Suprapubic skin (tissue), 4 donors: Measurements from ENCODE around the gene NR2F6. TPM values are rescaled to one million over a fixed set of nuclear protein-coding genes. Genes with fewer than 3 reads are reported as not detected.

ENCODE experiments used
- DNase-seq, 2 donors: peaks; one replicate each; pipeline ENCODE4 v3.0.0-alpha.2; 2019; ENCODE audit warnings: low spot score in 2 of 2
- H3K27ac ChIP-seq: fragments of 200-600 bp; sonication (generic); one replicate; pipeline ENCODE4 v1.5.1; 2019
- H3K27me3 ChIP-seq: fragments of 200-600 bp; sonication (generic); one replicate; pipeline ENCODE4 v1.5.1; 2019
- H3K36me3 ChIP-seq: fragments of 200-600 bp; sonication (generic); one replicate; pipeline ENCODE4 v1.5.1; 2019
- H3K4me1 ChIP-seq: fragments of 200-600 bp; sonication (generic); one replicate; pipeline ENCODE4 v1.5.1; 2019
- H3K4me3 ChIP-seq: fragments of 200-600 bp; sonication (generic); one replicate; pipeline ENCODE4 v1.5.1; 2019; ENCODE audit warnings: mild to moderate bottlenecking
- H3K9me3 ChIP-seq: fragments of 200-600 bp; sonication (generic); one replicate; pipeline ENCODE4 v1.5.1; 2019
- EP300 ChIP-seq: sonication (generic); formaldehyde crosslinking; IDR thresholded peaks from one replicate; pipeline ENCODE4 v1.6.1; 2017; ENCODE audit warnings: antibody characterized with exemption
- POLR2A ChIP-seq, 2 donors: fragments of 450-650 bp; IDR thresholded peaks; one replicate each; pipeline ENCODE4 v1.6.1; 2017; ENCODE audit warnings: antibody characterized with exemption in 2 of 2, mild to moderate bottlenecking in 2 of 2, moderate library complexity in 2 of 2
- POLR2AphosphoS5 ChIP-seq, 3 donors: sonication (generic); formaldehyde crosslinking; IDR thresholded peaks; one replicate each; pipeline ENCODE4 v1.6.1; 2017; ENCODE audit warnings: antibody characterized with exemption in 3 of 3
- WGBS: methylation state at CpG from one replicate; pipeline ENCODE4 v1.1.5; 2018; 5-methylcytosine and 5-hydroxymethylcytosine counted together
- total RNA-seq, 4 donors: library from RNA; depleted of rRNA; stranded (reverse); fragments of >200 nt; gene quantifications; one replicate each; pipeline ENCODE4 v1.1.0, GENCODE V29; 2016
- TF ChIP-seq, protein P1 (sequence below), 2 donors: fragments of 200-600 bp in 1 of 2; fragments of 450-650 bp in 1 of 2; sonication (generic) in 1 of 2; IDR thresholded peaks; one replicate each; pipeline ENCODE4 v1.5.1; 2016 to 2019; ENCODE audit warnings: antibody characterized with exemption in 2 of 2, mild to moderate bottlenecking in 1 of 2, moderate library complexity in 1 of 2

The NR2F6 gene
- total RNA-seq, 4 donors from 2014 or later, result 25.8 to 79.3 (median 54.8) TPM

DNA sequence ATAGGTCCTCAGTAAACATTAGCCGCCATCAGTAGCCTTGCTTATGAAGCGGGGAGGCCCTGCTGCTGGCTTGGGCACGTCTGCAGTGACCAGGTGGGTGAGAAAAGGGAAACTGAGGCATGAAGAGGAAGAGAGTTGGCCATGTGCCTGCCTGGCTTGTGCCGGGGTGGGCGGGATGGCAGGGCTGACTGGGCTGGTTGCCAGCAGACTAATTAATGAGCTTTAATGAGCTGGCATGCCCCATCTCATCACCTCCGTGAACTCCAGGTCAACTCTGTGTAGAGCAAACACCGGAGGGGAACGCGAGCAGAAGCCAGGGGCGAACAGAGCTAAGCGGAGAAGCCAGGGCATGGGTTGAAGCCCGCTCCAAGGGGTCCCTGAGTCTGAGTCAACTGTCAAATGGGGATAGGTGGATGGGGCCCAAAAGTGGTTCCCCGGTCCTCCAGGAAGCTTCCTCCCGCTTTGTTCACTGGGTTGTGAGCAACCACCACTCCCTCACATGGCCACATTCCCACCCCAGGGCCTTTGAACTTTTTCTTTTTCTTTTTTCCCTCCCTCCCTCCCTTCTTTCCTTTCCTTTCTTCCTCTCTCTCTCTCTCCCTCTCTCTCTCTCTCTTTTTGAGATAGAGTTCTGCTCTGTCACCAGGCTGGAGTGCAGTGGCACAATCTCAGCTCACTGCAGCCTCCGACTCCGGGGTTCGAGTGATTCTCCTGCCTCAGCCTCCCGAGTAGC, 8.7 kb downstream of the NR2F6 start:
- Histone ChIP-seq H3K27me3 (no peaks in the 10 kb centered on the region), H3K9me3 (no peaks in the 10 kb centered on the region), H3K36me3 (peaks cover 39% of the 10 kb centered on the region), H3K4me3 (no peak overlapping the region), H3K27ac (no peak overlapping the region), H3K4me1 (peaks cover 30% of the 10 kb centered on the region)
- TF ChIP-seq POLR2AphosphoS5 (IDR thresholded peaks at IDR 0.05), result no peak
- TF ChIP-seq EP300, result no peak
- no peak for TF ChIP-seq POLR2A (IDR thresholded peaks at IDR 0.05)
- TF ChIP-seq, protein P1, sequence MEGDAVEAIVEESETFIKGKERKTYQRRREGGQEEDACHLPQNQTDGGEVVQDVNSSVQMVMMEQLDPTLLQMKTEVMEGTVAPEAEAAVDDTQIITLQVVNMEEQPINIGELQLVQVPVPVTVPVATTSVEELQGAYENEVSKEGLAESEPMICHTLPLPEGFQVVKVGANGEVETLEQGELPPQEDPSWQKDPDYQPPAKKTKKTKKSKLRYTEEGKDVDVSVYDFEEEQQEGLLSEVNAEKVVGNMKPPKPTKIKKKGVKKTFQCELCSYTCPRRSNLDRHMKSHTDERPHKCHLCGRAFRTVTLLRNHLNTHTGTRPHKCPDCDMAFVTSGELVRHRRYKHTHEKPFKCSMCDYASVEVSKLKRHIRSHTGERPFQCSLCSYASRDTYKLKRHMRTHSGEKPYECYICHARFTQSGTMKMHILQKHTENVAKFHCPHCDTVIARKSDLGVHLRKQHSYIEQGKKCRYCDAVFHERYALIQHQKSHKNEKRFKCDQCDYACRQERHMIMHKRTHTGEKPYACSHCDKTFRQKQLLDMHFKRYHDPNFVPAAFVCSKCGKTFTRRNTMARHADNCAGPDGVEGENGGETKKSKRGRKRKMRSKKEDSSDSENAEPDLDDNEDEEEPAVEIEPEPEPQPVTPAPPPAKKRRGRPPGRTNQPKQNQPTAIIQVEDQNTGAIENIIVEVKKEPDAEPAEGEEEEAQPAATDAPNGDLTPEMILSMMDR (IDR thresholded peaks at IDR 0.05), result no peak
- WGBS, result 75% methylated on average over 18 of the region's 18 CpGs
- DNase-seq, result no peak

GRCh38 chr19:17235971-17236777, 9.5 kb downstream of the NR2F6 start:
- Histone ChIP-seq H3K4me3 (peak overlapping the region; percentile 59), H3K9me3 (no peaks in the 10 kb centered on the region), H3K4me1 (peaks cover 30% of the 10 kb centered on the region), H3K27ac (peak overlapping the region; percentile 40), H3K27me3 (no peaks in the 10 kb centered on the region), H3K36me3 (peaks cover 45% of the 10 kb centered on the region)
- no peak for TF ChIP-seq POLR2A (IDR thresholded peaks at IDR 0.05)
- no peak for TF ChIP-seq EP300
- no peak for TF ChIP-seq POLR2AphosphoS5 (IDR thresholded peaks at IDR 0.05)
- TF ChIP-seq, protein P1 (IDR thresholded peaks at IDR 0.05), result no peak
- WGBS, result 9% methylated on average over 17 of the region's 27 CpGs
- DNase-seq, result no peak

DNA sequence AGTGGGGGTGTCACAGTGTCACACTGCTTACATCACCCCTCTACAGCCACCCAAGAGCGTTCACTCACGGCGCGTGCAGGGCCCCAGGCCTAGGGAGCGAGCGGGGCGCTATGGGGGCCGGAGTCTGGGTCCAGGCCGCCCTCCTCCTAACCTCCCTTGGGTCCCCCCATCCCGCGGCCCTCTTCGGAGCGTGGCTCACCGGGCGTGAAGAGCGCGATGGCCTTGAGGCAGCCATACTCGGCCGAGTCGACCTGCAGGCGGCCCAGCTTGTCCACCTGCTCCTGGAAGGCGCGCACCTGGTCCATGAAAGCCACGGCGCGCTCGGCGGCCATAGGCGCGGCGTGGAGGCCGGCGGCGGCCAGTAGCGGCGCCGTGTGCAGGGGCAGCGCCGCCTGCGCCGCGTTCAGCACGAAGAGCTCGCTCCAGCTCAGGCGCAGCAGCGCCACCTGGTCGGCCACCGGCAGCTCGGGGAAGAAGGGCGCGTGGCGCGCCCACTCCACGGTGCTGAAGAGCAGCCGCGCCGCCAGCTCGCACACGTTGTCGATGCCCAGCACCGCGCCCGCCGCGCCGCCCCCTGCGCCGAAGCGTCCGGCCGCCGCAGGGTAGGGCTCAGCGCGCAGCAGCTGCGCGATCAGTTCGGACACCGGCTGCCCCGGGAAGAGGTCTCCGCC, 10.3 kb downstream of the NR2F6 start:
- Histone ChIP-seq H3K27me3 (no peaks in the 10 kb centered on the region), H3K4me1 (peaks cover 30% of the 10 kb centered on the region), H3K27ac (peak overlapping the region; percentile 40), H3K36me3 (peaks cover 37% of the 10 kb centered on the region), H3K9me3 (no peaks in the 10 kb centered on the region), H3K4me3 (peak overlapping the region; percentile 59)
- DNase-seq, result no peak
- no CpG with 5 or more reads among the region's 80 CpGs for WGBS
- TF ChIP-seq EP300 (no peak), POLR2A (IDR thresholded peaks at IDR 0.05) (no peak)
- TF ChIP-seq, protein P1 (IDR thresholded peaks at IDR 0.05), result peak; percentile 19 to 62

DNA sequence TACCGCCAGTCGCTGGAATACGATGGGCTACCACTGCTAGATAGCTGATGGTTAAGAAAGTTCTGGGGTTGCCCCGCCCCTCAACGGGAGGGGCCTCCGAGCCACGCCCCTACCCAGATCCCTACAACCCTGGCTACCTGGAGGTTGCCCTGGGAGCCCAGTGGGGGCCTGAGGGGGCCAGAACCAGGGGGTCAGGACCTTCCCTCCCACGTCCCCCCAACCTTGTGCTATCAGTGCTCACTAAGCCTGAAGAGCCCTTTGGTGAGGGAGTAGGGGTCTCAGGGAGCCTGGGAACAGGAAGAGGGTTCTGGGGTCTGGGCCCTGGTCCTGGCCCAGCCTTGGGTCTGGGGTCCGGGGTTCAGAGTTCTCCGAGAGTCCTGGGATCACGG, 10.8 kb downstream of the NR2F6 start:
- TF ChIP-seq POLR2A (IDR thresholded peaks at IDR 0.05) (no peak), POLR2AphosphoS5 (IDR thresholded peaks at IDR 0.05) (no peak), EP300 (no peak)
- TF ChIP-seq, protein P1 (IDR thresholded peaks at IDR 0.05), result no peak
- peaks cover 32% of the 10 kb centered on the region for H3K36me3 ChIP-seq
- H3K27ac ChIP-seq, result peak overlapping the region; percentile 40
- H3K27me3 ChIP-seq, result no peaks in the 10 kb centered on the region
- no peaks in the 10 kb centered on the region for H3K9me3 ChIP-seq
- DNase-seq, result no peak
- H3K4me3 ChIP-seq, result peak overlapping the region; percentile 59
- 19% methylated on average over 7 of the region's 11 CpGs for WGBS
- H3K4me1 ChIP-seq, result peaks cover 30% of the 10 kb centered on the region

- Histone ChIP-seq H3K4me1 (peaks cover 35% of the 10 kb centered on the region), H3K36me3 (peaks cover 23% of the 10 kb centered on the region), H3K4me3 (no peak overlapping the region), H3K27me3 (no peaks in the 10 kb centered on the region), H3K9me3 (no peaks in the 10 kb centered on the region), H3K27ac (no peak overlapping the region)
- 87% methylated on average over 24 of the region's 25 CpGs for WGBS
- DNase-seq, result no peak
- TF ChIP-seq EP300, result no peak
- TF ChIP-seq, protein P1 (IDR thresholded peaks at IDR 0.05), result no peak
- TF ChIP-seq POLR2AphosphoS5 (IDR thresholded peaks at IDR 0.05), result no peak
- TF ChIP-seq POLR2A (IDR thresholded peaks at IDR 0.05), result no peak
Observed at GRCh38 chr19:17232258-17232657, 13.5 kb downstream of the NR2F6 start.
